PFSK-1 (cell line): ENCODE measurements around the gene UHMK1.

Source experiments
- POLR2AphosphoS5 ChIP-seq: IDR thresholded peaks from 2 replicates; pipeline ENCODE4 v1.6.1; 2012; ENCODE audit warnings: low read depth, mild to moderate bottlenecking, control low read depth, low read length, moderate library complexity
- TF ChIP-seq, protein P1 (sequence below), 2 experiments: IDR thresholded peaks; 2 replicates each; pipeline versions ENCODE4 v1.6.1 to v1.8.0; 2011 to 2012; ENCODE audit warnings: low read depth in 2 of 2, low read length in 2 of 2, control low read depth in 1 of 2, inconsistent platforms in 1 of 2, mild to moderate bottlenecking in 1 of 2, moderate library complexity in 1 of 2; ENCODE audit not compliant: insufficient read depth in 1 of 2

GRCh38 chr1:162550925-162551324 lies 53.3 kb downstream of the UHMK1 start:
- no peak for TF ChIP-seq POLR2AphosphoS5
- TF ChIP-seq, protein P1, sequence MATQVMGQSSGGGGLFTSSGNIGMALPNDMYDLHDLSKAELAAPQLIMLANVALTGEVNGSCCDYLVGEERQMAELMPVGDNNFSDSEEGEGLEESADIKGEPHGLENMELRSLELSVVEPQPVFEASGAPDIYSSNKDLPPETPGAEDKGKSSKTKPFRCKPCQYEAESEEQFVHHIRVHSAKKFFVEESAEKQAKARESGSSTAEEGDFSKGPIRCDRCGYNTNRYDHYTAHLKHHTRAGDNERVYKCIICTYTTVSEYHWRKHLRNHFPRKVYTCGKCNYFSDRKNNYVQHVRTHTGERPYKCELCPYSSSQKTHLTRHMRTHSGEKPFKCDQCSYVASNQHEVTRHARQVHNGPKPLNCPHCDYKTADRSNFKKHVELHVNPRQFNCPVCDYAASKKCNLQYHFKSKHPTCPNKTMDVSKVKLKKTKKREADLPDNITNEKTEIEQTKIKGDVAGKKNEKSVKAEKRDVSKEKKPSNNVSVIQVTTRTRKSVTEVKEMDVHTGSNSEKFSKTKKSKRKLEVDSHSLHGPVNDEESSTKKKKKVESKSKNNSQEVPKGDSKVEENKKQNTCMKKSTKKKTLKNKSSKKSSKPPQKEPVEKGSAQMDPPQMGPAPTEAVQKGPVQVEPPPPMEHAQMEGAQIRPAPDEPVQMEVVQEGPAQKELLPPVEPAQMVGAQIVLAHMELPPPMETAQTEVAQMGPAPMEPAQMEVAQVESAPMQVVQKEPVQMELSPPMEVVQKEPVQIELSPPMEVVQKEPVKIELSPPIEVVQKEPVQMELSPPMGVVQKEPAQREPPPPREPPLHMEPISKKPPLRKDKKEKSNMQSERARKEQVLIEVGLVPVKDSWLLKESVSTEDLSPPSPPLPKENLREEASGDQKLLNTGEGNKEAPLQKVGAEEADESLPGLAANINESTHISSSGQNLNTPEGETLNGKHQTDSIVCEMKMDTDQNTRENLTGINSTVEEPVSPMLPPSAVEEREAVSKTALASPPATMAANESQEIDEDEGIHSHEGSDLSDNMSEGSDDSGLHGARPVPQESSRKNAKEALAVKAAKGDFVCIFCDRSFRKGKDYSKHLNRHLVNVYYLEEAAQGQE (IDR thresholded peaks at IDR 0.05; ENCODE audit: insufficient read depth in 1 of 2, low read depth in 2 of 2, low read length in 2 of 2), result no peak
